ENCODE results near the gene UGT1A5. TPM values are rescaled to one million over a fixed set of nuclear protein-coding genes. Genes with fewer than 3 reads are reported as not detected.

UGT1A5 gene
- total RNA-seq, 4 donors from 2014 or later = not detected

- no peak for TF ChIP-seq POLR2A (IDR thresholded peaks at IDR 0.05)
- TF ChIP-seq CTCF (IDR thresholded peaks at IDR 0.05) = no peak
- Histone ChIP-seq H3K9me3 (no peaks in the 10 kb centered on the region), H3K4me1 (no peaks in the 10 kb centered on the region), H3K27ac (no peak overlapping the region), H3K36me3 (no peaks in the 10 kb centered on the region), H3K4me3 (no peak overlapping the region), H3K27me3 (no peaks in the 10 kb centered on the region)
- no peak for DNase-seq
- intact Hi-C loops (cut with DNase I; ENCODE audit: low total_unique reads) = no loop called here
These were observed 79.2 kb downstream of the UGT1A5 start for GRCh38 chr2:233791883-233792329.

- intact Hi-C loops (cut with DNase I; ENCODE audit: low total_unique reads) = no loop called here
- DNase-seq = no peak
- no peaks in the 10 kb centered on the region for H3K36me3 ChIP-seq
- no peak overlapping the region for H3K27ac ChIP-seq
- no peak overlapping the region for H3K4me3 ChIP-seq
- TF ChIP-seq CTCF (IDR thresholded peaks at IDR 0.05) (no peak), POLR2A (IDR thresholded peaks at IDR 0.05) (no peak)
- H3K9me3 ChIP-seq = no peaks in the 10 kb centered on the region
- no peaks in the 10 kb centered on the region for H3K4me1 ChIP-seq
- no peaks in the 10 kb centered on the region for H3K27me3 ChIP-seq
These were observed 80.0 kb downstream of the UGT1A5 start for GRCh38 chr2:233792720-233793119.

- no peaks in the 10 kb centered on the region for H3K36me3 ChIP-seq
- no peak overlapping the region for H3K4me3 ChIP-seq
- H3K27ac ChIP-seq = no peak overlapping the region
- H3K9me3 ChIP-seq = no peaks in the 10 kb centered on the region
- intact Hi-C loops (cut with DNase I; ENCODE audit: low total_unique reads) = no loop called here
- H3K4me1 ChIP-seq = no peaks in the 10 kb centered on the region
- H3K27me3 ChIP-seq = no peaks in the 10 kb centered on the region
- no peak for DNase-seq
- no peak for TF ChIP-seq POLR2A (IDR thresholded peaks at IDR 0.05)
- TF ChIP-seq CTCF (IDR thresholded peaks at IDR 0.05) = no peak
These were observed 80.9 kb downstream of the UGT1A5 start for GRCh38 chr2:233793465-233794127.

GRCh38 chr2:233794128-233794658 lies 81.5 kb downstream of the UGT1A5 start:
- intact Hi-C loops (cut with DNase I; ENCODE audit: low total_unique reads) = no loop called here

More at GRCh38 chr2:233794128-233794658, 81.5 kb downstream of the UGT1A5 start:
- Histone ChIP-seq H3K9me3 (no peaks in the 10 kb centered on the region), H3K27me3 (no peaks in the 10 kb centered on the region), H3K4me1 (no peaks in the 10 kb centered on the region), H3K27ac (no peak overlapping the region), H3K4me3 (no peak overlapping the region), H3K36me3 (no peaks in the 10 kb centered on the region)
- no peak for TF ChIP-seq CTCF (IDR thresholded peaks at IDR 0.05)
- no peak for TF ChIP-seq POLR2A (IDR thresholded peaks at IDR 0.05)
- DNase-seq = no peak

All from uterus (tissue), 4 donors.